Amniotic stem cell (primary cell): Measurements from ENCODE around the gene ROR2.

Source experiments
- DNase-seq: peaks from one replicate; lab custom pipeline; 2025; lab: John Stamatoyannopoulos, UW

ROR2 gene

GRCh38 chr9:91718071-91718470 is 232.0 kb downstream of the ROR2 start:
- DNase-seq = no peak

GRCh38 chr9:91716815-91717214 is 233.2 kb downstream of the ROR2 start:
- no peak for DNase-seq

GRCh38 chr9:91716239-91716638 is 233.8 kb downstream of the ROR2 start:
- no peak for DNase-seq

- DNase-seq = no peak
Measured at GRCh38 chr9:91714874-91715615, 235.0 kb downstream of the ROR2 start.

- DNase-seq = no peak
Measured at GRCh38 chr9:91714020-91714806, 235.8 kb downstream of the ROR2 start.

- DNase-seq = no peak
Measured at GRCh38 chr9:91712811-91713210, 237.2 kb downstream of the ROR2 start.

GRCh38 chr9:91711755-91712601 is 238.1 kb downstream of the ROR2 start:
- DNase-seq = no peak

- DNase-seq = no peak
Measured at GRCh38 chr9:91710158-91710557, 239.9 kb downstream of the ROR2 start.

- DNase-seq = no peak
Measured at GRCh38 chr9:91705386-91705785, 244.6 kb downstream of the ROR2 start.

- no peak for DNase-seq
Measured at GRCh38 chr9:91700475-91700874, 249.6 kb downstream of the ROR2 start.

- no peak for DNase-seq
Measured at GRCh38 chr9:91698266-91698665, 251.8 kb downstream of the ROR2 start.

GRCh38 chr9:91697201-91697600 is 252.8 kb downstream of the ROR2 start:
- no peak for DNase-seq

GRCh38 chr9:91694081-91694870 is 255.8 kb downstream of the ROR2 start:
- DNase-seq = no peak

GRCh38 chr9:91693226-91693625 is 256.8 kb downstream of the ROR2 start:
- no peak for DNase-seq

- no peak for DNase-seq
Measured at GRCh38 chr9:91690540-91691249, 259.3 kb downstream of the ROR2 start.

GRCh38 chr9:91689006-91689405 is 261.0 kb downstream of the ROR2 start:
- DNase-seq = no peak

GRCh38 chr9:91683269-91683668 is 266.8 kb downstream of the ROR2 start:
- no peak for DNase-seq

- DNase-seq = no peak
Measured at GRCh38 chr9:91682806-91683205, 267.2 kb downstream of the ROR2 start.

GRCh38 chr9:91681461-91682305 is 268.3 kb downstream of the ROR2 start:
- DNase-seq = no peak

GRCh38 chr9:91680998-91681397 is 269.0 kb downstream of the ROR2 start:
- DNase-seq = no peak
